K562 (cell line): ENCODE data around the gene KRT80. TPM values are rescaled to one million over a fixed set of nuclear protein-coding genes. Genes with fewer than 3 reads are reported as not detected.

ENCODE experiments used
- ATAC-seq: fragments of 200-7000 bp; cut with Tn5 transposase; 3 replicates; pipeline ENCODE4 v1.9.1; 2020; ENCODE audit warnings: moderate library complexity
- BruUV-seq: library from RNA; stranded (reverse); fragments of 400-500 nt; replicated peaks from 2 replicates; lab custom pipeline; 2021; lab: Mats Ljungman, UMichigan
- CTCF ChIA-PET: fragments of 300-600 bp; formaldehyde crosslinking; extraction: SDS; loops from one replicate; lab custom pipeline; 2021; ENCODE audit warnings: low intra/inter-chr PET ratio; lab: Yijun Ruan, JAX
- POLR2A ChIA-PET: fragments of 300-600, 350-650 bp; sonication (Branson Sonifier 250); formaldehyde crosslinking; extraction: SDS; loops from one replicate; lab custom pipeline; 2021; ENCODE audit warnings: antibody characterized with exemption, inconsistent platforms; lab: Yijun Ruan, JAX
- DNase-seq, 4 experiments: peaks; one replicate each; pipeline versions ENCODE4 v3.0.0 to v3.0.0-alpha.2; 2011 to 2018; ENCODE audit warnings: low spot score in 3 of 4, mixed read lengths in 3 of 4; ENCODE audit errors: extremely low read depth in 1 of 4
- FAIRE-seq: peaks from 2 replicates; lab custom pipeline; 2011; peaks lifted over from hg19 to GRCh38; lab: Jason Lieb, UNC
- H2AFZ ChIP-seq: 2 replicates; pipeline ENCODE4 v1.6.0; 2011; ENCODE audit warnings: low read depth, low read length, control low read depth, inconsistent platforms
- H3K27ac ChIP-seq: fragments of 200-600 bp; 3 replicates; pipeline ENCODE4 v1.8.0; 2011; ENCODE audit warnings: low read depth, mild to moderate bottlenecking, control low read depth, inconsistent platforms, low read length, moderate library complexity, mixed read lengths; ENCODE audit errors: extremely low read depth
- H3K27me3 ChIP-seq, 2 experiments: fragments of 300-600 bp in 1 of 2; 2 replicates in 1 of 2; 3 replicates in 1 of 2; pipeline versions ENCODE4 v1.6.0 to v1.8.0; 2011; ENCODE audit warnings: inconsistent platforms in 2 of 2, low read length in 2 of 2, mild to moderate bottlenecking in 1 of 2, mixed read lengths in 1 of 2, moderate library complexity in 1 of 2; ENCODE audit not compliant: control insufficient read depth in 2 of 2, insufficient read depth in 2 of 2
- H3K36me3 ChIP-seq: fragments of 300-600 bp; 3 replicates; pipeline ENCODE4 v1.8.0; 2011; ENCODE audit warnings: mild to moderate bottlenecking, low read length, inconsistent platforms; ENCODE audit not compliant: control insufficient read depth, insufficient read depth
- H3K4me1 ChIP-seq, 2 experiments: fragments of 200-600 bp in 1 of 2; replicated peaks in 1 of 2; 2 replicates in 1 of 2; 3 replicates in 1 of 2; pipeline versions ENCODE4 v1.5.1 to v1.8.0; 2011; ENCODE audit warnings: inconsistent platforms in 2 of 2, low read length in 2 of 2, mild to moderate bottlenecking in 1 of 2, mixed read lengths in 1 of 2, moderate library complexity in 1 of 2; ENCODE audit not compliant: control insufficient read depth in 2 of 2, insufficient read depth in 2 of 2
- H3K4me2 ChIP-seq: 2 replicates; pipeline ENCODE4 v1.6.1; 2011; ENCODE audit warnings: low read length, control low read depth, inconsistent platforms, mixed read lengths; ENCODE audit not compliant: insufficient read depth
- H3K4me3 ChIP-seq: fragments of 200-600 bp; sonication (generic), shearing (Covaris generic); 2 replicates; pipeline ENCODE4 v1.5.1; 2016; ENCODE audit warnings: control low read depth, inconsistent platforms
- H3K79me2 ChIP-seq: fragments of 200-600 bp; 3 replicates; pipeline ENCODE4 v1.8.0; 2011; ENCODE audit warnings: low read length, inconsistent platforms; ENCODE audit not compliant: control insufficient read depth, insufficient read depth
- H3K9ac ChIP-seq, 2 experiments: 2 replicates each; pipeline versions ENCODE4 v1.6.0 to v1.6.1; 2011; ENCODE audit warnings: low read depth in 2 of 2, low read length in 2 of 2, control low read depth in 1 of 2, inconsistent platforms in 1 of 2, mild to moderate bottlenecking in 1 of 2, mixed read lengths in 1 of 2; ENCODE audit not compliant: insufficient read depth in 1 of 2
- H3K9me1 ChIP-seq: one replicate; pipeline ENCODE4 v1.6.0; 2011; ENCODE audit warnings: inconsistent platforms, mild to moderate bottlenecking, low read length, moderate library complexity; ENCODE audit not compliant: control insufficient read depth, insufficient read depth
- H3K9me3 ChIP-seq: replicated peaks from 2 replicates; pipeline ENCODE4 v1.5.1; 2011; ENCODE audit warnings: low read depth, low read length, inconsistent platforms; ENCODE audit not compliant: control insufficient read depth, insufficient read depth
- H4K20me1 ChIP-seq: replicated peaks from 2 replicates; pipeline ENCODE4 v1.6.1; 2011; ENCODE audit warnings: low read length, inconsistent platforms, mixed read lengths; ENCODE audit not compliant: control insufficient read depth, insufficient read depth
- ARNT ChIP-seq, 2 experiments: fragments of 450-650 bp; IDR thresholded peaks; 2 replicates each; pipeline ENCODE4 v1.6.1; 2016; ENCODE audit warnings: mild to moderate bottlenecking in 1 of 2
- DIDO1 ChIP-seq: fragments of 450-650 bp; IDR thresholded peaks from 2 replicates; pipeline ENCODE4 v1.6.1; 2016; ENCODE audit warnings: low read depth, missing biosample characterization, missing genetic modification characterization
- DNMT1 ChIP-seq: fragments of 450-650 bp; IDR thresholded peaks from 2 replicates; pipeline ENCODE4 v1.6.1; 2016; ENCODE audit warnings: antibody characterized with exemption, mild to moderate bottlenecking
- LARP7 ChIP-seq: fragments of 450-650 bp; IDR thresholded peaks from 2 replicates; pipeline ENCODE4 v1.6.1; 2016
- SIRT6 ChIP-seq: IDR thresholded peaks from one replicate; pipeline ENCODE4 v1.6.1; 2012; ENCODE audit warnings: low read depth, mild to moderate bottlenecking, control low read depth, inconsistent platforms, low read length, moderate library complexity
- SRSF7 ChIP-seq: fragments of 200-400 bp; formaldehyde crosslinking; optimal IDR thresholded peaks from 2 replicates; pipeline ENCODE3; 2017; ENCODE audit warnings: mild to moderate bottlenecking, low read depth, low read length
- WGBS: fragments of 100-300 bp; shearing (Covaris generic); methylation state at CpG from one replicate; pipeline ENCODE4 v1.1.6; 2016; ENCODE audit warnings: low coverage, mixed read lengths; ENCODE audit not compliant: insufficient coverage; ENCODE audit errors: missing lambda C conversion rate; 5-methylcytosine and 5-hydroxymethylcytosine counted together
- in situ Hi-C: fragments of 300-500 bp; cut with MboI; formaldehyde crosslinking; loops from 4 replicates; pipeline ENCODE4 v1.15.0; 2018; ENCODE audit warnings: inconsistent platforms, mixed read lengths
- intact Hi-C: fragments of 100-400 bp; cut with micrococcal nuclease; formaldehyde crosslinking; loops from 2 replicates; pipeline ENCODE4 v1.14.2; 2022
- polyA plus RNA-seq, 8 experiments: library from polyadenylated mRNA; depleted of rRNA in 4 of 8; stranded (reverse) in 5 of 8; unstranded in 3 of 8; fragments of >200 nt; fragmentation: Nextera tagmentation in 2 of 8; fragmentation: Illumina TruSeq in 1 of 8; extraction: Ambion mirVana in 2 of 8; extraction: Trizol in 1 of 8; gene quantifications; 2 replicates each; pipeline versions ENCODE4 v1.2.1 to v1.2.3, GENCODE V29; 2011 to 2014; ENCODE audit warnings: inconsistent platforms in 1 of 8, missing spikeins in 1 of 8
- total RNA-seq, 7 experiments: library from RNA; depleted of rRNA in 6 of 7; stranded (reverse); fragments of >200 nt in 6 of 7; fragmentation: Illumina TruSeq in 2 of 7; extraction: Trizol in 2 of 7; gene quantifications; 2 replicates each; pipeline versions ENCODE4 v1.2.1 to v1.2.3, GENCODE V29; 2011 to 2021; ENCODE audit warnings: low replicate concordance in 1 of 7
- TF ChIP-seq, protein P1 (sequence below): fragments of 450-650 bp; IDR thresholded peaks from 2 replicates; pipeline ENCODE4 v1.7.0; 2016; ENCODE audit warnings: borderline replicate concordance

The KRT80 gene
- total and polyA plus RNA-seq, 9 of the 15 experiments (the other 6 are each of a cell fraction or from before 2014, with no cell fraction given) = not detected

DNA sequence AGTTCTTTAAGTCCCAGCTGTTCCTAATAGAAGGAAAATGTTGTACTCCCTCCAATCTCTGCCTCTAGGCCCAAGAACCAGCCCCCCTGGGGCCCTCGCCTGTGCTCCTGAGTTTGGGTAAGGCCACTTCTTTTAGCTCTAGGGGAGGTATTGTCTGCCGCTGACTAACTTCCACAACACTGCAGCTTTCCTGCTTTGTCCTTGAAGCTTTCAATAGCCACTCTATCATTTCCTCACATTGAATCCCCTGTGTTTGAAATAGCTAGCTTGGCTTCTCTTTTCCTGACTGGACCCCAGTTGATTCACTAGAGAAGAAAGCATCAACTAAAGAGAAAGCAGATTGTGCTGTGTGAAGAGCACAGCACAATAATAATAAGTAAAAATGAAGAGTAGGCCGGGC is 28.8 kb downstream of the KRT80 start:
- Histone ChIP-seq H3K9ac (no peak overlapping the region), H2AFZ (no peak overlapping the region), H3K79me2 (no peaks in the 10 kb centered on the region), H3K27ac (no peak overlapping the region), H3K36me3 (no peaks in the 10 kb centered on the region), H3K4me1 (no peaks in the 10 kb centered on the region), H3K27me3 (peaks cover 20 to 49% of the 10 kb centered on the region in 2 experiments), H3K4me2 (no peak overlapping the region), H3K9me1 (no peaks in the 10 kb centered on the region), H3K4me3 (no peak overlapping the region), H3K9me3 (no peaks in the 10 kb centered on the region), H4K20me1 (no peaks in the 10 kb centered on the region)
- FAIRE-seq (no peak), ATAC-seq (no peak), DNase-seq (no peak)
- no TSS peak for BruUV-seq
- POLR2A ChIA-PET = interaction anchor here (0.6 to 0.7 kb wide), 2 partner anchors 57 to 162 kb away, joined by 3 to 4 read pairs; no protein-coding TSS in a partner anchor
- 5% methylated on average over 3 of the region's 3 CpGs for WGBS
- TF ChIP-seq SIRT6 (no peak), DIDO1 (tag) (no peak), LARP7 (no peak), DNMT1 (no peak)
- CTCF ChIA-PET = no interaction called here
- in situ Hi-C loops = no loop called here
- intact Hi-C loops = no loop called here

DNA sequence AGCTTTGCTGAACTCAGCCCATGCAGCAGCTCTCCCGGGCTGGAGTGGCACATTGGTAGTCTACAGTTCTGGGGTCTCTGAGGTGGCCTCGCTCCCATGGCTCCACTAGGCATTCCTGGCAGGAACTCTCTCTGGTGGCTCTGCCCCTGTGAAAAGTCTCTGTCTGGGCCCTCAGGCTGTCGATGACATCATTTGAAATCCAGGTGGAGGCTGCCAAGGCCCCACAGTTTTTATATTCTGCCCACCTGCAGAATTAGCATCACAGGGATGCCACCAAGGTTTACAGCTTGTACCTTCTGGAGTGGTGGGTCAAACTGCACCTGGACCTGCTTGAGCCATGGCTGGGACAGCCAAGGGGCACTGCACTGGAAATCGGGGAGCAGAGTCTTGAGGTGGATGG is 31.6 kb downstream of the KRT80 start:
- WGBS = 0% methylated on average over 4 of the region's 4 CpGs
- Histone ChIP-seq H3K9ac (no peak overlapping the region), H3K27me3 (peaks cover 16 to 43% of the 10 kb centered on the region in 2 experiments; a peak in 4 of 5 replicates), H3K79me2 (no peaks in the 10 kb centered on the region), H2AFZ (no peak overlapping the region), H3K4me3 (no peak overlapping the region), H3K36me3 (no peaks in the 10 kb centered on the region), H3K27ac (no peak overlapping the region), H4K20me1 (0 out of 2 replicates have a peak, but pooled peaks cover 6% of the 10 kb centered on the region), H3K4me2 (no peak overlapping the region), H3K4me1 (no peaks in the 10 kb centered on the region), H3K9me1 (no peaks in the 10 kb centered on the region), H3K9me3 (no peaks in the 10 kb centered on the region)
- in situ Hi-C loops = no loop called here
- POLR2A ChIA-PET = interaction anchor here (1.0 kb wide), 1 partner anchor 13 kb away, joined by 3 read pairs; no protein-coding TSS in a partner anchor
- DNase-seq (no peak), ATAC-seq (no peak), FAIRE-seq (no peak)
- CTCF ChIA-PET = no interaction called here
- BruUV-seq = no TSS peak
- no peak for TF ChIP-seq ARNT (IDR thresholded peaks at IDR 0.05)
- no peak for TF ChIP-seq SRSF7
- TF ChIP-seq, protein P1, sequence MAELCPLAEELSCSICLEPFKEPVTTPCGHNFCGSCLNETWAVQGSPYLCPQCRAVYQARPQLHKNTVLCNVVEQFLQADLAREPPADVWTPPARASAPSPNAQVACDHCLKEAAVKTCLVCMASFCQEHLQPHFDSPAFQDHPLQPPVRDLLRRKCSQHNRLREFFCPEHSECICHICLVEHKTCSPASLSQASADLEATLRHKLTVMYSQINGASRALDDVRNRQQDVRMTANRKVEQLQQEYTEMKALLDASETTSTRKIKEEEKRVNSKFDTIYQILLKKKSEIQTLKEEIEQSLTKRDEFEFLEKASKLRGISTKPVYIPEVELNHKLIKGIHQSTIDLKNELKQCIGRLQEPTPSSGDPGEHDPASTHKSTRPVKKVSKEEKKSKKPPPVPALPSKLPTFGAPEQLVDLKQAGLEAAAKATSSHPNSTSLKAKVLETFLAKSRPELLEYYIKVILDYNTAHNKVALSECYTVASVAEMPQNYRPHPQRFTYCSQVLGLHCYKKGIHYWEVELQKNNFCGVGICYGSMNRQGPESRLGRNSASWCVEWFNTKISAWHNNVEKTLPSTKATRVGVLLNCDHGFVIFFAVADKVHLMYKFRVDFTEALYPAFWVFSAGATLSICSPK = no peak
- intact Hi-C loops = no loop called here
